GM21619 (cell line): Measurements from ENCODE around the gene NCAM2.

ENCODE experiments used
- ATAC-seq: cut with Tn5 transposase; IDR thresholded peaks from one replicate; pipeline ENCODE4 v1.9.1; 2021; ENCODE audit not compliant: unreplicated experiment

NCAM2 gene

GRCh38 chr21:20997636-20998455 lies at the start of gene NCAM2:
NCAM2 (plus strand) TSS chr21:20998409.
- ATAC-seq, result no peak

- no peak for ATAC-seq
These were observed 48.3 kb upstream of the NCAM2 start for GRCh38 chr21:20949884-20950283.

- ATAC-seq, result no peak
These were observed 32.4 kb upstream of the NCAM2 start for GRCh38 chr21:20965816-20966215.

- ATAC-seq, result no peak
These were observed 29.8 kb upstream of the NCAM2 start for GRCh38 chr21:20968391-20968790.

- ATAC-seq, result no peak
These were observed 27.5 kb upstream of the NCAM2 start for GRCh38 chr21:20970691-20971090.

- ATAC-seq, result no peak
These were observed 26.8 kb upstream of the NCAM2 start for GRCh38 chr21:20971296-20971921.

- no peak for ATAC-seq
These were observed 3.4 kb upstream of the NCAM2 start for GRCh38 chr21:20994790-20995189.

GRCh38 chr21:20996421-20997310 lies 1.5 kb upstream of the NCAM2 start:
- no peak for ATAC-seq

GRCh38 chr21:20997311-20997635 lies 936 bp upstream of the NCAM2 start:
- no peak for ATAC-seq

- no peak for ATAC-seq
These were observed 214 bp downstream of the NCAM2 start for GRCh38 chr21:20998456-20998789.

- no peak for ATAC-seq
These were observed 677 bp downstream of the NCAM2 start for GRCh38 chr21:20998886-20999285.

GRCh38 chr21:20999659-21000058 lies 1.4 kb downstream of the NCAM2 start:
- peak; percentile 42 for ATAC-seq

GRCh38 chr21:21000591-21001175 lies 2.5 kb downstream of the NCAM2 start:
- ATAC-seq, result no peak

GRCh38 chr21:21001591-21002100 lies 3.4 kb downstream of the NCAM2 start:
- no peak for ATAC-seq

GRCh38 chr21:21002153-21002552 lies 3.9 kb downstream of the NCAM2 start:
- no peak for ATAC-seq

- ATAC-seq, result no peak
These were observed 5.5 kb downstream of the NCAM2 start for GRCh38 chr21:21003701-21004100.

- ATAC-seq, result no peak
These were observed 9.4 kb downstream of the NCAM2 start for GRCh38 chr21:21007606-21008005.

- no peak for ATAC-seq
These were observed 12.0 kb downstream of the NCAM2 start for GRCh38 chr21:21010228-21010627.

GRCh38 chr21:21010698-21011097 lies 12.5 kb downstream of the NCAM2 start:
- no peak for ATAC-seq

GRCh38 chr21:21018821-21019220 lies 20.6 kb downstream of the NCAM2 start:
- ATAC-seq, result no peak

GRCh38 chr21:21019681-21020080 lies 21.5 kb downstream of the NCAM2 start:
- ATAC-seq, result no peak
